ENCODE results near the gene CACNA1I. TPM values are rescaled to one million over a fixed set of nuclear protein-coding genes. Genes with fewer than 3 reads are reported as not detected.

The CACNA1I gene
- polyA plus RNA-seq, 1 of the 3 experiments (the other 2 are of a cell fraction) = not detected

DNA sequence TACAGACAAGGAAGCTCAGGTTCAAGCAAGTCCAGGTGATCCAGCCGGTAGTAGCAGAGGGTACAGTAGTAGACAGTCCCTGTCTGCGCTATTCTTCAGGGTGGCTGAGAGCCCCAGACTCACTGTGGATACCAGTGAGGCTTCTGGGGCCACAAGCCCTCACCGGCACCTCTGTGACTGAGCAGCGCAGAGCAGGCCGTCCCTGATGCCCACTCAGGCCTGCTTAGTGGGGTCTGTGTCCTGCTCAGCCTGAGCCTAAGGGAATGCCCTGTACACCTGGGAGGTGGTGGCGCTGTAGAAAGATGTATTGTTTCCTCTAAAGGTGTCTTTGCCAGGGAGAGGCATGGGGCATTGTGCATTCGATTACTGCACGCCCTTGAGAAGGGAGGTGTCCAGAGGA, 143.8 kb downstream of the CACNA1I start:
- H2AFZ ChIP-seq (ENCODE audit: low read depth) = no peak overlapping the region
- ChIA-PET POLR2A (no interaction called here), CTCF (interaction anchor here (0.9 kb wide), 1 partner anchor 311 kb away, joined by 3 read pairs; no protein-coding TSS in a partner anchor)
- no peak overlapping the region for H3K27ac ChIP-seq (ENCODE audit: low read depth in 2 of 2, low read length in 1 of 2)
- no peaks in the 10 kb centered on the region for H3K36me3 ChIP-seq (replicated peaks in 1 of 2; ENCODE audit: control insufficient read depth in 1 of 2, insufficient read depth in 2 of 2, low read length in 1 of 2)
- no peaks in the 10 kb centered on the region for H4K20me1 ChIP-seq (ENCODE audit: insufficient read depth)
- no peak for TF ChIP-seq EP300 (IDR thresholded peaks at IDR 0.05; ENCODE audit: borderline replicate concordance in 1 of 2, low read depth in 1 of 2, low read length in 1 of 2)
- TF ChIP-seq, protein P1, sequence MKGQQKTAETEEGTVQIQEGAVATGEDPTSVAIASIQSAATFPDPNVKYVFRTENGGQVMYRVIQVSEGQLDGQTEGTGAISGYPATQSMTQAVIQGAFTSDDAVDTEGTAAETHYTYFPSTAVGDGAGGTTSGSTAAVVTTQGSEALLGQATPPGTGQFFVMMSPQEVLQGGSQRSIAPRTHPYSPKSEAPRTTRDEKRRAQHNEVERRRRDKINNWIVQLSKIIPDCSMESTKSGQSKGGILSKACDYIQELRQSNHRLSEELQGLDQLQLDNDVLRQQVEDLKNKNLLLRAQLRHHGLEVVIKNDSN (IDR thresholded peaks at IDR 0.05; ENCODE audit: borderline replicate concordance, low read depth) = no peak
- TF ChIP-seq FOXM1 (IDR thresholded peaks at IDR 0.05; ENCODE audit: low read depth) = no peak
- no peak overlapping the region for H3K9ac ChIP-seq
- H3K79me2 ChIP-seq (ENCODE audit: insufficient read depth) = no peaks in the 10 kb centered on the region
- no peaks in the 10 kb centered on the region for H3K9me3 ChIP-seq
- no peaks in the 10 kb centered on the region for H3K27me3 ChIP-seq (ENCODE audit: insufficient read depth)
- no peaks in the 10 kb centered on the region for H3K4me1 ChIP-seq (ENCODE audit: control insufficient read depth in 1 of 2, insufficient read depth in 2 of 2, low read depth in 1 of 2, low read length in 1 of 2)
- H3K4me3 ChIP-seq (ENCODE audit: low read depth in 2 of 2, low read length in 1 of 2) = no peak overlapping the region
- no peaks in the 10 kb centered on the region for H3F3A ChIP-seq (replicated peaks; ENCODE audit: insufficient read depth)
- 49% methylated on average over 4 of the region's 8 CpGs for WGBS (ENCODE audit: low lambda C conversion rate)
- DNase-seq = no peak
- H3K9me2 ChIP-seq = no peaks in the 10 kb centered on the region
- H3K4me2 ChIP-seq = no peak overlapping the region

- Histone ChIP-seq H2AFZ (ENCODE audit: low read depth) (no peak overlapping the region), H3K79me2 (ENCODE audit: insufficient read depth) (no peaks in the 10 kb centered on the region), H3K4me3 (ENCODE audit: low read depth in 2 of 2, low read length in 1 of 2) (no peak overlapping the region), H3K27ac (ENCODE audit: low read depth in 2 of 2, low read length in 1 of 2) (no peak overlapping the region), H3K9me2 (no peaks in the 10 kb centered on the region), H3K27me3 (ENCODE audit: insufficient read depth) (no peaks in the 10 kb centered on the region), H3F3A (replicated peaks; ENCODE audit: insufficient read depth) (no peaks in the 10 kb centered on the region), H3K4me1 (ENCODE audit: control insufficient read depth in 1 of 2, insufficient read depth in 2 of 2, low read depth in 1 of 2, low read length in 1 of 2) (no peaks in the 10 kb centered on the region; a peak in 1 of 4 replicates), H4K20me1 (ENCODE audit: insufficient read depth) (no peaks in the 10 kb centered on the region), H3K36me3 (replicated peaks in 1 of 2; ENCODE audit: control insufficient read depth in 1 of 2, insufficient read depth in 2 of 2, low read length in 1 of 2) (no peaks in the 10 kb centered on the region), H3K9ac (no peak overlapping the region), H3K9me3 (no peaks in the 10 kb centered on the region), H3K4me2 (no peak overlapping the region)
- DNase-seq = no peak
- ChIA-PET POLR2A (no interaction called here), CTCF (interaction anchor here (1.3 kb wide), 1 partner anchor 15 kb away, joined by 3 read pairs; no protein-coding TSS in a partner anchor)
- 77% methylated on average over 11 of the region's 25 CpGs for WGBS (ENCODE audit: low lambda C conversion rate)
- no peak for TF ChIP-seq RAD21 (IDR thresholded peaks at IDR 0.05; ENCODE audit: low read length)
- no peak for TF ChIP-seq CHD2 (IDR thresholded peaks at IDR 0.05; ENCODE audit: low read length, partially characterized antibody)
- TF ChIP-seq, protein P1 (IDR thresholded peaks at IDR 0.05; ENCODE audit: borderline replicate concordance, low read depth) = no peak
- no peak for TF ChIP-seq USF2 (IDR thresholded peaks at IDR 0.05; ENCODE audit: borderline replicate concordance, low read depth, low read length)
These were observed 145.4 kb downstream of the CACNA1I start for GRCh38 chr22:39715778-39716495.

DNA sequence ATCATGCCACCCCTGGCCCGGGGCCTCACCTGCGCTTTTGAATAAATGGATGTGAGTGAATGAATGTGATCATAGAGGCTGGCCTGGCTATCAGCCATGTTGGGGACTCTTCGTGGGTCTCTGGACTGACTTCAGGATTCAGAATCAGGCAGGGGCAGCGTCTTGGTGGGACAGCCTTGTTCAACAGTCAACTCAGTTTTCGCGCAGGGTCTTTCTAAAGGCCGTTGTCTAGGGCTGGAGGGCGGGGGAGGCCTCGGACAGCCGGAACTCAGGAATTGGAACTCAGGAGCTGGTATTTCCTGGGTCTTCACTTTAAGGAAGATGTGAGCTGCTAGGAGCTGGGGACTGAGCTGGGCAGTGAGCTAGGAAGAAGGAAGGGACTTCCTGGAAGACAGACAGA, 146.0 kb downstream of the CACNA1I start:
- Histone ChIP-seq H3K4me3 (ENCODE audit: low read depth in 2 of 2, low read length in 1 of 2) (no peak overlapping the region), H3K9ac (no peak overlapping the region), H3K27ac (ENCODE audit: low read depth in 2 of 2, low read length in 1 of 2) (no peak overlapping the region), H3F3A (replicated peaks; ENCODE audit: insufficient read depth) (no peaks in the 10 kb centered on the region), H3K4me2 (no peak overlapping the region), H3K4me1 (ENCODE audit: control insufficient read depth in 1 of 2, insufficient read depth in 2 of 2, low read depth in 1 of 2, low read length in 1 of 2) (peaks cover 0 to 2% of the 10 kb centered on the region in 2 experiments; a peak in 1 of 4 replicates), H3K9me3 (no peaks in the 10 kb centered on the region), H3K9me2 (no peaks in the 10 kb centered on the region), H3K79me2 (ENCODE audit: insufficient read depth) (no peaks in the 10 kb centered on the region), H2AFZ (ENCODE audit: low read depth) (no peak overlapping the region), H3K36me3 (replicated peaks in 1 of 2; ENCODE audit: control insufficient read depth in 1 of 2, insufficient read depth in 2 of 2, low read length in 1 of 2) (no peaks in the 10 kb centered on the region), H3K27me3 (ENCODE audit: insufficient read depth) (no peaks in the 10 kb centered on the region), H4K20me1 (ENCODE audit: insufficient read depth) (no peaks in the 10 kb centered on the region)
- DNase-seq = no peak
- ChIA-PET CTCF (no interaction called here), POLR2A (no interaction called here)
- WGBS (ENCODE audit: low lambda C conversion rate) = 79% methylated on average over 4 of the region's 10 CpGs
- TF ChIP-seq, protein P2, sequence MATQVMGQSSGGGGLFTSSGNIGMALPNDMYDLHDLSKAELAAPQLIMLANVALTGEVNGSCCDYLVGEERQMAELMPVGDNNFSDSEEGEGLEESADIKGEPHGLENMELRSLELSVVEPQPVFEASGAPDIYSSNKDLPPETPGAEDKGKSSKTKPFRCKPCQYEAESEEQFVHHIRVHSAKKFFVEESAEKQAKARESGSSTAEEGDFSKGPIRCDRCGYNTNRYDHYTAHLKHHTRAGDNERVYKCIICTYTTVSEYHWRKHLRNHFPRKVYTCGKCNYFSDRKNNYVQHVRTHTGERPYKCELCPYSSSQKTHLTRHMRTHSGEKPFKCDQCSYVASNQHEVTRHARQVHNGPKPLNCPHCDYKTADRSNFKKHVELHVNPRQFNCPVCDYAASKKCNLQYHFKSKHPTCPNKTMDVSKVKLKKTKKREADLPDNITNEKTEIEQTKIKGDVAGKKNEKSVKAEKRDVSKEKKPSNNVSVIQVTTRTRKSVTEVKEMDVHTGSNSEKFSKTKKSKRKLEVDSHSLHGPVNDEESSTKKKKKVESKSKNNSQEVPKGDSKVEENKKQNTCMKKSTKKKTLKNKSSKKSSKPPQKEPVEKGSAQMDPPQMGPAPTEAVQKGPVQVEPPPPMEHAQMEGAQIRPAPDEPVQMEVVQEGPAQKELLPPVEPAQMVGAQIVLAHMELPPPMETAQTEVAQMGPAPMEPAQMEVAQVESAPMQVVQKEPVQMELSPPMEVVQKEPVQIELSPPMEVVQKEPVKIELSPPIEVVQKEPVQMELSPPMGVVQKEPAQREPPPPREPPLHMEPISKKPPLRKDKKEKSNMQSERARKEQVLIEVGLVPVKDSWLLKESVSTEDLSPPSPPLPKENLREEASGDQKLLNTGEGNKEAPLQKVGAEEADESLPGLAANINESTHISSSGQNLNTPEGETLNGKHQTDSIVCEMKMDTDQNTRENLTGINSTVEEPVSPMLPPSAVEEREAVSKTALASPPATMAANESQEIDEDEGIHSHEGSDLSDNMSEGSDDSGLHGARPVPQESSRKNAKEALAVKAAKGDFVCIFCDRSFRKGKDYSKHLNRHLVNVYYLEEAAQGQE (IDR thresholded peaks at IDR 0.05; ENCODE audit: low read depth, low read length) = no peak
- no peak for TF ChIP-seq YY1 (IDR thresholded peaks at IDR 0.05; ENCODE audit: low read depth)
- TF ChIP-seq FOSL2 (IDR thresholded peaks at IDR 0.05; ENCODE audit: borderline replicate concordance, low read depth) = no peak
- TF ChIP-seq CHD2 (IDR thresholded peaks at IDR 0.05; ENCODE audit: low read length, partially characterized antibody) = no peak
- TF ChIP-seq FOXM1 (IDR thresholded peaks at IDR 0.05; ENCODE audit: low read depth) = no peak
- no peak for TF ChIP-seq PBX3 (IDR thresholded peaks at IDR 0.05)
- TF ChIP-seq RCOR1 (IDR thresholded peaks at IDR 0.05; ENCODE audit: low read length) = no peak
- TF ChIP-seq POLR2AphosphoS5 (IDR thresholded peaks at IDR 0.05; ENCODE audit: low read depth, low read length) = no peak
- no peak for TF ChIP-seq RAD21 (IDR thresholded peaks at IDR 0.05; ENCODE audit: low read length)

Measured in SK-N-SH (cell line).